Small intestine (tissue), 7 donors: ENCODE data around the gene TCF25. TPM values are rescaled to one million over a fixed set of nuclear protein-coding genes. Genes with fewer than 3 reads are reported as not detected.

Experiments
- DNase-seq, 2 donors: peaks; one replicate each; pipeline versions ENCODE4 v3.0.0 to v3.0.0-alpha.2; 2013
- FAIRE-seq: peaks from 2 replicates; lab custom pipeline; 2012; peaks lifted over from hg19 to GRCh38; lab: Jason Lieb, UNC
- H3K27ac ChIP-seq, 3 donors: one replicate each; pipeline ENCODE4 v1.5.1; 2013; ENCODE audit warnings: low read length in 2 of 3, mild to moderate bottlenecking in 2 of 3, control low read depth in 1 of 3, inconsistent platforms in 1 of 3, low read depth in 1 of 3, moderate library complexity in 1 of 3
- H3K27me3 ChIP-seq, 3 donors: one replicate each; pipeline ENCODE4 v1.6.1; 2013; ENCODE audit warnings: low read length in 3 of 3, inconsistent platforms in 1 of 3; ENCODE audit not compliant: control insufficient read depth in 3 of 3, insufficient read depth in 3 of 3
- H3K36me3 ChIP-seq, 3 donors: one replicate each; pipeline ENCODE4 v1.6.1; 2013; ENCODE audit warnings: low read length in 3 of 3, inconsistent platforms in 1 of 3, low read depth in 1 of 3, mild to moderate bottlenecking in 1 of 3, moderate library complexity in 1 of 3; ENCODE audit not compliant: control insufficient read depth in 3 of 3, insufficient read depth in 2 of 3
- H3K4me1 ChIP-seq, 3 donors: one replicate each; pipeline ENCODE4 v1.6.1; 2013; ENCODE audit warnings: low read length in 2 of 3, inconsistent platforms in 1 of 3, low read depth in 1 of 3, mild to moderate bottlenecking in 1 of 3, moderate library complexity in 1 of 3; ENCODE audit not compliant: control insufficient read depth in 3 of 3, insufficient read depth in 2 of 3
- H3K4me3 ChIP-seq, 3 donors: one replicate each; pipeline ENCODE4 v1.5.1; 2013; ENCODE audit warnings: low read length in 3 of 3, control low read depth in 1 of 3, inconsistent platforms in 1 of 3, low read depth in 1 of 3, mild to moderate bottlenecking in 1 of 3, moderate library complexity in 1 of 3
- H3K9me3 ChIP-seq, 2 donors: one replicate each; pipeline ENCODE4 v1.6.1; 2013; ENCODE audit warnings: low read depth in 1 of 2, low read length in 1 of 2; ENCODE audit not compliant: control insufficient read depth in 2 of 2, insufficient read depth in 1 of 2
- WGBS, 3 donors: extraction: QIAGEN DNeasy Blood & Tissue Kit; methylation state at CpG; one replicate each; pipeline ENCODE4 v1.1.7; 2013; 5-methylcytosine and 5-hydroxymethylcytosine counted together
- polyA plus RNA-seq, 4 donors: library from polyadenylated mRNA; stranded (reverse) in 3 of 4; unstranded in 1 of 4; fragments of 200-250 nt in 3 of 4; fragments of 120-200 nt in 1 of 4; gene quantifications; one replicate each; pipeline versions ENCODE4 v1.2.1 to v1.2.3, GENCODE V29; 2013
- donor health status: healthy with polysubstance abuse.
- donor health status: control.
- donor health status: control.
- donor health status: Bipolar disorder and iron deficiency.
- donor health status: healthy.

Gene TCF25
- polyA plus RNA-seq, 4 donors, result 123 to 356 (median 167) TPM

- DNase-seq (no peak), FAIRE-seq (no peak)
- Histone ChIP-seq H3K27ac (no peak overlapping the region), H3K9me3 (no peaks in the 10 kb centered on the region), H3K4me1 (no peaks in the 10 kb centered on the region), H3K36me3 (peaks cover 6 to 79% (median 17%) of the 10 kb centered on the region in 3 donors), H3K4me3 (no peak overlapping the region), H3K27me3 (no peaks in the 10 kb centered on the region)
- 86 to 91% (median 90%) methylated on average over 18 of the region's 18 CpGs for WGBS, 3 donors
These were observed 7.3 kb downstream of the TCF25 start for GRCh38 chr16:89880477-89881367.

GRCh38 chr16:89881368-89881730 lies 8.0 kb downstream of the TCF25 start:
- Histone ChIP-seq H3K4me3 (no peak overlapping the region), H3K36me3 (peaks cover 8 to 82% (median 17%) of the 10 kb centered on the region in 3 donors), H3K27ac (no peak overlapping the region), H3K27me3 (no peaks in the 10 kb centered on the region), H3K9me3 (no peaks in the 10 kb centered on the region), H3K4me1 (no peaks in the 10 kb centered on the region)
- no peak for FAIRE-seq
- WGBS, 3 donors, result 91 to 95% (median 93%) methylated on average over 6 of the region's 6 CpGs
- no peak for DNase-seq

- 92 to 93% (median 93%) methylated on average over 28 of the region's 28 CpGs for WGBS, 3 donors
- no peaks in the 10 kb centered on the region for H3K4me1 ChIP-seq
- peaks cover 16 to 93% (median 25%) of the 10 kb centered on the region in 3 donors for H3K36me3 ChIP-seq
- FAIRE-seq (no peak), DNase-seq (no peak)
- H3K27me3 ChIP-seq, result no peaks in the 10 kb centered on the region
- H3K27ac ChIP-seq, result no peak overlapping the region
- H3K9me3 ChIP-seq, result no peaks in the 10 kb centered on the region
- H3K4me3 ChIP-seq, result no peak overlapping the region
These were observed 10.1 kb downstream of the TCF25 start for GRCh38 chr16:89883346-89884040.

- FAIRE-seq (no peak), DNase-seq (no peak)
- H3K36me3 ChIP-seq, result peaks cover 16 to 93% (median 24%) of the 10 kb centered on the region in 3 donors
- H3K4me3 ChIP-seq, result no peak overlapping the region
- no peaks in the 10 kb centered on the region for H3K9me3 ChIP-seq
- 96 to 99% (median 98%) methylated on average over 8 of the region's 8 CpGs for WGBS, 3 donors
- no peaks in the 10 kb centered on the region for H3K4me1 ChIP-seq
- H3K27me3 ChIP-seq, result no peaks in the 10 kb centered on the region
- no peak overlapping the region for H3K27ac ChIP-seq
These were observed 10.6 kb downstream of the TCF25 start for GRCh38 chr16:89884041-89884421.

- FAIRE-seq (no peak), DNase-seq (no peak)
- Histone ChIP-seq H3K9me3 (no peaks in the 10 kb centered on the region), H3K27me3 (no peaks in the 10 kb centered on the region), H3K4me1 (no peaks in the 10 kb centered on the region), H3K4me3 (no peak overlapping the region), H3K36me3 (peaks cover 14 to 93% (median 29%) of the 10 kb centered on the region in 3 donors), H3K27ac (no peak overlapping the region)
- WGBS, 3 donors, result 97 to 98% (median 98%) methylated on average over 14 of the region's 14 CpGs
These were observed 13.9 kb downstream of the TCF25 start for GRCh38 chr16:89887243-89887642.

- Histone ChIP-seq H3K27me3 (no peaks in the 10 kb centered on the region), H3K27ac (no peak overlapping the region), H3K4me1 (no peaks in the 10 kb centered on the region), H3K36me3 (peaks cover 11 to 91% (median 26%) of the 10 kb centered on the region in 3 donors), H3K4me3 (no peak overlapping the region), H3K9me3 (no peaks in the 10 kb centered on the region)
- WGBS, 3 donors, result 71 to 90% (median 78%) methylated on average over 9 of the region's 9 CpGs
- DNase-seq (no peak), FAIRE-seq (no peak)
These were observed 16.8 kb downstream of the TCF25 start for GRCh38 chr16:89890200-89890599.

GRCh38 chr16:89890886-89891657 lies 17.7 kb downstream of the TCF25 start:
- FAIRE-seq, result no peak
- Histone ChIP-seq H3K27ac (no peak overlapping the region), H3K4me3 (no peak overlapping the region), H3K4me1 (no peaks in the 10 kb centered on the region), H3K27me3 (no peaks in the 10 kb centered on the region), H3K36me3 (peaks cover 8 to 92% (median 31%) of the 10 kb centered on the region in 3 donors), H3K9me3 (no peaks in the 10 kb centered on the region)
- WGBS, 3 donors, result 91 to 92% (median 91%) methylated on average over 13 to 16 of the region's 16 CpGs
- no peak for DNase-seq

- no peaks in the 10 kb centered on the region for H3K4me1 ChIP-seq
- no peak overlapping the region for H3K27ac ChIP-seq
- DNase-seq (no peak), FAIRE-seq (no peak)
- WGBS, 3 donors, result 94 to 97% (median 95%) methylated on average over 17 to 18 of the region's 18 CpGs
- H3K9me3 ChIP-seq, result no peaks in the 10 kb centered on the region
- H3K36me3 ChIP-seq, result peaks cover 6 to 93% (median 34%) of the 10 kb centered on the region in 3 donors
- no peak overlapping the region for H3K4me3 ChIP-seq
- no peaks in the 10 kb centered on the region for H3K27me3 ChIP-seq
These were observed 18.8 kb downstream of the TCF25 start for GRCh38 chr16:89892055-89892630.
